Measurements from ENCODE around the gene RGN.
A peak's percentile ranks its signal among the peaks of the same experiment; 100 is the strongest.
"Not testable (repeated sequence)": the region's sequence is repeated elsewhere in the genome, so short reads cannot be mapped to it uniquely, and the experiment has no call there.

Gene RGN

DNA sequence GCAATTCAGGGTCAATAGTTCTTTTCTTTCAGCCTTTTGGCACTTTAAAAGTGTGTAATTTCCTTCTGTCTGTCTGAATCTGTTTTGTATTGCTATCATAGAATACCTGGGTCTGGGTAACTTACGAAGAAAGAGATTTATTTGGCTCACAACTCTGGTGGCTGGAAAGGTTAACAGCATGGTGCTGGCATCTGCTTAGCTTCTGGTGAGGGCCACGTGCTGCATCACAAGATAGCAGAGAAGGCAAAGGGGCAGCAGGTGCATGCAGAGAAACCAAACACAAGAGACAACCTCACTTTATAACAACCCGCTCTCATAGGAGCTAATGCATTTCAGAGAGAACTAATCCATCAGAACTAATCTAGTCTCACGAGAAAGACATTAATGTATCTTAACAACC, 18.8 kb downstream of the RGN start:
- Mint-ChIP-seq H3K9me3 (no peaks in the 10 kb centered on the region), H3K4me3 (no peak overlapping the region), H3K27ac (no peak overlapping the region), H3K4me1 (ENCODE audit: low read depth) (no peaks in the 10 kb centered on the region), H3K27me3 (no peaks in the 10 kb centered on the region), H3K36me3 (ENCODE audit: low read depth) (no peaks in the 10 kb centered on the region)

DNA sequence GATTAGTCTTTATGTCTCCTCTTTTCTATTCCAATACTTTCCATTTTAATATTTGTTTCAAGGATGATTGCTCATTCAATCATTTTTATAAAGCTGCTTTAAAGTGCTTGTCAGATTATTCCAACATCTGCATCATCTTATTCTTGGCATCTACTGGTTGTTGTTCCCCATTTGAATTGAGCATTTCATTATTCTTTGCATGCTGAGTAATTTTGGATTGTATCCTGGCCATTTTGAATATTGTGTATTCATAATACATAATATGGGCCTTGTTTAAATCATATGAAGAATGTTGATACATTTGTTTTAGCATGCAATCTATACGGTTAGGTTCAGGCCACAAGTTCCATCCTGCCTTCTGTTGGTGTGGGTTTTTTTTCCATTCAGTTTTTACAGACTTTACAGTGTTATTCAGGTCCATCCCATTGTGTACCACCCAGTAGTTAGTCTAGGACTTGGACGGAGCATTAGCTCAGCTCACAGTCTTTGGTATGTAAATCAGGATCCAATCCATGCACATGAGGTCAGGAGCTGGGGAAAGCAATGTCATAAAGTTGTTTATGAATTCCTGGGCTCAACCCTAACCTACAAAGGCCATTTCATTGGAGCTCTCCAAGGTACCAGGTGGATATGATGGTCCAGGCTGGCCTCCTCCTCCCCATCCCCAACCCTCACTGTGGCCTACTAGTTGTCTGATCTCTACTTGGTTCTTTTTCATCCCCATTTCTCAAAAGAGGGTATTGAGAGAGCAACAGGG, 20.3 kb downstream of the RGN start:
- Mint-ChIP-seq H3K27me3 (no peaks in the 10 kb centered on the region), H3K9me3 (no peaks in the 10 kb centered on the region), H3K4me3 (no peak overlapping the region), H3K36me3 (ENCODE audit: low read depth) (no peaks in the 10 kb centered on the region), H3K4me1 (ENCODE audit: low read depth) (no peaks in the 10 kb centered on the region), H3K27ac (no peak overlapping the region)

DNA sequence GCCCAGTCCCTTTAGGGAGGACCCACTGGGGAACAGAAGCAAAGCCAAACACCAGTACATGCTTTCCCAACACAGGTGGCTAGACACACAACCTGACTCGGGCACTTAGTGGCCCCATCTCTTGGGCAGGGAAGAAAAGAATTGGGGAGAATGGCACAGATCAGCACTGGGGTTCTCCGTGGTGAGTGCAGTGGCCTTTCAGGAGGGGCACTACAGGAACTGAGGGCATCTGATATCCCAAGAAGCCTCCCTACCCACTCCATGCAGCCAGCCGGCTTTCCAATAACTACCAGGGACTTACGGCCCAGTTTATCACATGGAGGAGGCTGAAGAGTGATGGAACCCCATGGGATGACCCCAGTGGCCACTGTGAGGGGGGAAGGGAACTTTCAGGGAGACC, 23.0 kb downstream of the RGN start:
- no peaks in the 10 kb centered on the region for H3K36me3 Mint-ChIP-seq (ENCODE audit: low read depth)
- H3K9me3 Mint-ChIP-seq: no peaks in the 10 kb centered on the region
- H3K27me3 Mint-ChIP-seq: no peaks in the 10 kb centered on the region
- H3K4me3 Mint-ChIP-seq: no peak overlapping the region
- H3K27ac Mint-ChIP-seq: no peak overlapping the region
- no peaks in the 10 kb centered on the region for H3K4me1 Mint-ChIP-seq (ENCODE audit: low read depth)

DNA sequence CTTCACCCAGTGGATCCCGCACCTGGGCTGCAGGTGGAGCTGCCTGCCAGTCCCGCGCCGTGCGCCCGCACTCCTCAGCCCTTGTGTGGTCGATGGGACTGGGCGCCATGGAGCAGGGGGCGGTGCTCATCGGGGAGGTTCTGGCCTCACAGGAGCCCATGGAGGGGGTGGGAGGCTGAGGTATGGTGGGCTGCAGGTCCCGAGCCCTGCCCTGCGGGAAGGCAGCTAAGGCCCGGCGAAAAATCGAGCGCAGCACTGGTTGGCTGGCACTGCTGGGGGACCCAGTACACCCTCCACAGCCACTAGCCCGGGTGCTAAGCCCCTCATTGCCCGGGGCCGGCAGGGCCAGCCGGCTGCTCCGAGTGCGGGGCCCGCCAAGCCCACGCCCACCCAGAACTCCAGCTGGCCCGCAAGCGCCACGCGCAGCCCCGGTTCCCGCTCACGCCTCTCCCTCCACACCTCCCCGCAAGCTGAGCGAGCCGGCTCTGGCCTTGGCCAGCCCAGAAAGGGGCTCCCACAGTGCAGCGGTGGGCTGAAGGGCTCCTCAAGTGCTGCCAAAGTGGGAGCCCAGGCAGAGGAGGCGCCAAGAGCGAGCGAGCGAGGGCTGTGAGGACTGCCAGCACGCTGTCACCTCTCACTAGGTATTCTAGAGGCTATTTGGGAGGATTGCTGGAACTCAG, 32.8 kb downstream of the RGN start:
- not testable (repeated sequence) for H3K4me1 Mint-ChIP-seq (ENCODE audit: low read depth); H3K27ac Mint-ChIP-seq; H3K9me3 Mint-ChIP-seq; H3K27me3 Mint-ChIP-seq; H3K36me3 Mint-ChIP-seq (ENCODE audit: low read depth); H3K4me3 Mint-ChIP-seq

DNA sequence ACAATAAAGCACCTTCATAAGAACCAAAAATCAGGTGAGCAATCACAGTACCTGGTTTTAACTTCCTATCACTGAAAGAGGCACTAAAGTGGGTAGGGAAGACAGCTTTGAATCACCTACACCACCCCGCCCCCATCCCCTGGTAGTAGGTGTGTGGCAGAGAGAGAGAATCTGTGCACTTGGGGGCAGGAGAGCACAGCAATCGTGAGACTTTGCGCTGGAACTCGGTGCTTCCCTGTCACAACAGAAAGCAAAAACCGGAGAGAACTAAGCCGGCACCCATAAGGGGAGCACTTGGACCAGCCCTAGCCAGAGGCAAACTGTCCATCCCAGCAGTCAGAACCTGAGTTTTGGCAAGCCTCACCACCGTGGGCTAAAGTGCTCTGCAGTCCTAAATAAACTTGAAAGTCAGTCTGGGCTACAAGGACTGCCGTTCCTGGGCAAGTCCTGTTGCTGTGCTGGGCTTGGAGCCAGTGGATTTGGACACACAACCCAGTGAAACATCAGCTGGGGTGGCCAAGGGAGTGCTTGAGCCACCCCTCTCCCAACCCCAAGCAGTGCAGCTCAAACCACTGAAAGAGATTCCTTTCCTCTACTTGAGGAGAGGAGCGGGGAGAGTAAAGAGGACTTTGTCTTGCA, 34.2 kb downstream of the RGN start:
- Mint-ChIP-seq H3K27me3 (no peaks in the 10 kb centered on the region), H3K4me3 (no peak overlapping the region), H3K27ac (no peak overlapping the region), H3K36me3 (ENCODE audit: low read depth) (no peaks in the 10 kb centered on the region), H3K4me1 (ENCODE audit: low read depth) (no peaks in the 10 kb centered on the region), H3K9me3 (no peaks in the 10 kb centered on the region)

DNA sequence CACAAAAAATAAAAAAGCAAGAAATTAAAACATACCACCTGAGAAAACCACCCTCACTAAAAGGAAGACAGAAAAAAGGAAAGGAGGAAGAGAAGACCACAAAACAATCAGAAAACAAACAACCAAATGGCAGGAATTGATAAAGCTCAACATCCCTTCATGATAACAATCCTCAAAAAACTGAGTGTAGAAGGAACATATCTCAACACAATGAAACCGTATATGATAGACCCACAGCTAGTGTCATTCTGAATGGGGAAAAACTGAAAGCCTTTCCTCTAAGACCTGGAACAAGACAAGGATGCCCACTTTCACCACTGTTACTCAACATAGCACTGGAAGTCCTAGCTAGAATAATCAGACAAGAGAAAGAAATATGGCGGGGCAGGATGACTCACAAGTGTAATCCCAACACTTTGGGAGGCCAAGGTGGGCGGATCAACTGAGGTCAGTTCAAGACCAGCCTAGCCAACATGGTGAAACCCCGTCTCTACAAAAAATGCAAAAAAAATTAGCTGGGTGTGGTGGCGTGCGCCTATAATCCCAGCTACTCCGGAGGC, 38.4 kb downstream of the RGN start:
- not testable (repeated sequence) for H3K9me3 Mint-ChIP-seq; H3K27me3 Mint-ChIP-seq; H3K4me1 Mint-ChIP-seq (ENCODE audit: low read depth); H3K36me3 Mint-ChIP-seq (ENCODE audit: low read depth); H3K4me3 Mint-ChIP-seq; H3K27ac Mint-ChIP-seq

DNA sequence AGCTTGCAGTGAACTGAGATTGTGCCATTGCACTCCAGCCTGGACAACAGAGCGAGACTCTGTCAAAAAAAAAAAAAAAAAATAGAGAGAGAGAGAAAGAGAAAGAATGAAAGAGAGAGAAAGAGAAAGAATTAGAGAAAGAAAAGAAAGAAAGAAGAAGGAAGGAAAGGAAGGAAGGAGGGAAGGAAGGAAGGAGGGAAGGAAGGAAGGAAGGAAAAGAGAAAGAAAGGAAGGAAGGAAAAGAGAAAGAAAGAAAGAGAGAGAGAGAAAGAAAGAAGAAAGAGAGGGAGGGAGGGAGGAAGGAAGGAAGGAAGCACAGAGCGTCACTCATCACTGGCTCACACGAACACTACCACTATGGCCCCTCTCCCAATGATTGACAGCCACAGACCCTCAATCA, 46.2 kb downstream of the RGN start:
- not testable (repeated sequence) for H3K4me1 Mint-ChIP-seq (ENCODE audit: low read depth); H3K4me3 Mint-ChIP-seq; H3K27me3 Mint-ChIP-seq; H3K27ac Mint-ChIP-seq; H3K36me3 Mint-ChIP-seq (ENCODE audit: low read depth); H3K9me3 Mint-ChIP-seq

DNA sequence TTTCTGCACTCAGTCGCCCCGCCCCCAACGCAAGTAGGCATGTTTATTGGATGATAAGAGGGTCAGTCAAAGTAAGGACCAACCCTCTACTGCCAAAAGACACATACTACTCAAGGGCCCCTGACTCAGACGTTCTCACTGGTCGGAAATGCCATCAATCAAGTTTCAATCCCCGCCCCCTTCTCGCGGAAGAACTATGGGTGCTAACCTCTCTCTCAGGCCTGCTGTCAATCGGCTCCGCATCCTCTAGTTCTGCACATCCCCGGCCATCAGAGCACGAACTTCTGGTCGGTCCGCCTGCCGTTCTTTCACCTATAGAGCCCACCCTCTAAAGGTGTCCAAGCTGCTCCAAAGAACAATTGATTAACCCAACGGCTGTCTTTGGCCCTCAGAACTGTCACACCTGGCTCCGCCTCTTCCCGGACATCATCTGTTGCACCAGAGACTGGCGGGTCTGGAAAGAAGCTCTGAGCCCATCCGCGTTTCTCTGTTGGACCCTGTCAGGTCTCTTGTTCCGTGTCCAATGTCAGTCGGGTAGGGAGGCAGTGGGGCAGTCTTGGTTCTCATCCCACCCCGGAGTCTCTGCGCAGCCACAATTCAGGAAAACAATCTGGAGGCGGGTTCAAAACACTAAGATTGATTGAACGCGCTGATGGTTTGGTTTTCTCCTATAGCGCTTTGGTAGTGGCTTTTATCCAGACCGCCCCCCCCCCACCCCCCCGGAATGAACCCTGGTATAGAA, 51.1 kb downstream of the RGN start:
- peaks cover 10% of the 10 kb centered on the region for H3K4me1 Mint-ChIP-seq (ENCODE audit: low read depth)
- H3K27me3 Mint-ChIP-seq: no peaks in the 10 kb centered on the region
- H3K9me3 Mint-ChIP-seq: no peaks in the 10 kb centered on the region
- H3K4me3 Mint-ChIP-seq: peak overlapping the region; percentile 92
- no peaks in the 10 kb centered on the region for H3K36me3 Mint-ChIP-seq (ENCODE audit: low read depth)
- peak overlapping the region; percentile 93 for H3K27ac Mint-ChIP-seq

DNA sequence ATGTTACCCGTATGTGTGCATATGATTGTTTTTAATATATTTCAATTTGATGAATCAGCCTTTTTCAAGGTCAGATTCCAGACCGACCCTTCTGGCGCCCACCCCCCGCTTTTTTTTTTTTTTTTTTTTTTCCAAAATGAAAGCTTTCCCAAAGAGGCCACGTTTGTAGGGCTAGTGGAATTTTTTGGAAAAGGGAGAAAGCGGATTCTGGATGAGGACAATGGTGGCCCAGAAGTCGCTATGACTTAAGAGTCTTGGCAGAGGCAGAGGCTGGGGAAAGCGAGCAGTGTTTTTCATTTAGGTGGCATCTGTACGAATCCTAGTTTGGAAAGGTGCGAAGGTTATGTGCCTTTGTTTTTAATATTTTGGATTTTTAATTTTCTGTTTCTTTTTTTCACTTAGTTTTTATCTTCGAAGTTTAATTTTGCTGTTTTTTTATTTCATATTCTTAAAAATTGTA, 51.7 kb downstream of the RGN start:
- Mint-ChIP-seq H3K27me3 (no peaks in the 10 kb centered on the region), H3K4me3 (peak overlapping the region; percentile 92), H3K27ac (no peak overlapping the region), H3K4me1 (ENCODE audit: low read depth) (peaks cover 10% of the 10 kb centered on the region), H3K9me3 (no peaks in the 10 kb centered on the region), H3K36me3 (ENCODE audit: low read depth) (no peaks in the 10 kb centered on the region)

DNA sequence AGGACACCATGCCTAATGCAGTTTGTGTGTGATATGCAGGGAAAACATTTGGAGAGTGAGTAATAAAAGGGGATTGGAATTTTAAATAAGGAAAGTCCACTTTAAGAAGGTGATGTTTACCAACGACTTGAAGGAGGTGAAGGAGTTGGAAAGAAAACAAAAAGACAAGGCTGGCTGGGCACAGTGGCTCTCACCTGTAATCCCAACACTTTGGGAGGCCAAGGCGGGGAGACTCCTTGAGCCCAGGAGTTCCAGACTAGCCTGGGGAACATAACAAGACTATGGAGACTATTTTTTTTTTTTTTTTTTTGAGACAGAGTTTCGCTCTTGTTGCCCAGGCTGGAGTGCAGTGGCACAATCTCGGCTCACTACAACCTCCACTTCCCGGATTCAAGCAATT, 55.2 kb downstream of the RGN start:
- H3K36me3 Mint-ChIP-seq (ENCODE audit: low read depth): no peaks in the 10 kb centered on the region

DNA sequence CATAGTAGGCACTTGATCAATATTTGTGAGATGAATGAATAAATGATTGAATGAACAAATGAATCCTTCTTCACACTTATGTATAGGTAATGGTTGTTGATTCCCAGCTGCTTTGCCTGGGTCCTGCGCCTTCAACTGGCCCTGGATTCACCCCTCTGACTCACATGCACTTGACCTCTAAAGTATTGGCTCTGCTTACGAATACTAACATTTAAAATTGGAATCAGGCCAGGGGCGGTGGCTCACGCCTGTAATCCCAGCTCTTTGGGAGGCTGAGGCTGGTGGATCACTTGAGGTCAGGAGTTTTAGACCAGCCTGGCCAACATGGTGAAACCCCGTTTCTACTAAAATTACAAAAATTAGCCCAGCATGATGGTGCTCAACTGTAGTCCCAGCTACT, 57.4 kb downstream of the RGN start:
- not testable (repeated sequence) for H3K9me3 Mint-ChIP-seq; H3K27me3 Mint-ChIP-seq; H3K4me3 Mint-ChIP-seq; H3K4me1 Mint-ChIP-seq (ENCODE audit: low read depth); H3K27ac Mint-ChIP-seq; H3K36me3 Mint-ChIP-seq (ENCODE audit: low read depth)

More for the DNA sequence above, 55.2 kb downstream of the RGN start:
- Mint-ChIP-seq H3K4me3 (no peak overlapping the region), H3K27ac (no peak overlapping the region), H3K27me3 (no peaks in the 10 kb centered on the region), H3K9me3 (no peaks in the 10 kb centered on the region), H3K4me1 (ENCODE audit: low read depth) (peaks cover 7% of the 10 kb centered on the region)

DNA sequence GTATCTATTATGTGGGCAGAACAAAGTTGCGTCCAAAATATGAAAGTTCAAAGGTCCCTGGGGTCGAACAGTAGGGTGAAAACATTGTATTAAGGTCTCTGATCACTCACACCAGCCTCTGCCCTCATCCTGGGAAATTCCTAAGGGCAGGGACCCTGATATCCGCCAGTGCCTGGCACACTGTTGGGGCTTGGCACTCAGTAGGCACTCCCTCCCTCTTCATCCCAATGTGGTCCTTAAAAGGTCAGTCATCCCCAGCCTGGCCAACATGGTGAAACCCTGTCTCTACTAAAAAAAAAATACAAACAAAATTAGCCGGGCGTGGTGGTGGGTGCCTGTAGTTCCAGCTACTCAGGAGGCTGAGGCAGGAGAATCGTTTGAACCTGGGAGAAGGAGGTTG, 59.9 kb downstream of the RGN start:
- H3K4me1 Mint-ChIP-seq (ENCODE audit: low read depth): peaks cover 14% of the 10 kb centered on the region
- H3K4me3 Mint-ChIP-seq: no peak overlapping the region
- no peaks in the 10 kb centered on the region for H3K27me3 Mint-ChIP-seq
- H3K27ac Mint-ChIP-seq: no peak overlapping the region
- H3K9me3 Mint-ChIP-seq: no peaks in the 10 kb centered on the region
- H3K36me3 Mint-ChIP-seq (ENCODE audit: low read depth): peaks cover 25% of the 10 kb centered on the region

Measured in stimulated activated naive CD8-positive, alpha-beta T cell treated with anti-CD3 and anti-CD28 coated beads, Interleukin-15, Interleukin-2, amounts not matched to agents 100 ng/mL and 50 ng/mL, for 24 hours (primary cell).